DOHH2 (cell line): ENCODE results near the gene PADI1.

ENCODE experiments used
- H3F3A ChIP-seq: fragments of 200-600 bp; sonication (generic), shearing (Covaris generic); 2 replicates; pipeline ENCODE4 v1.6.0; 2016; ENCODE audit warnings: antibody characterized with exemption, mild to moderate bottlenecking; ENCODE audit not compliant: control insufficient read depth, insufficient read depth
- H3K27ac ChIP-seq: fragments of 200-600 bp; sonication (generic); 2 replicates; pipeline ENCODE4 v1.5.1; 2014; ENCODE audit warnings: low read depth, mild to moderate bottlenecking, low read length, moderate library complexity
- H3K27me3 ChIP-seq: fragments of 200-600 bp; sonication (generic); 2 replicates; pipeline ENCODE4 v1.6.1; 2014; ENCODE audit warnings: mild to moderate bottlenecking, low read length, mixed read lengths; ENCODE audit not compliant: control insufficient read depth
- H3K36me3 ChIP-seq: fragments of 200-600 bp; sonication (generic); 2 replicates; pipeline ENCODE4 v1.6.1; 2014; ENCODE audit warnings: mild to moderate bottlenecking, low read length, moderate library complexity, mixed read lengths; ENCODE audit not compliant: control insufficient read depth
- H3K4me1 ChIP-seq: fragments of 200-600 bp; sonication (generic); 2 replicates; pipeline ENCODE4 v1.6.1; 2014; ENCODE audit warnings: mild to moderate bottlenecking, low read length, mixed read lengths; ENCODE audit not compliant: control insufficient read depth
- H3K4me2 ChIP-seq: fragments of 200-600 bp; sonication (generic); 2 replicates; pipeline ENCODE4 v1.6.0; 2014; ENCODE audit warnings: mild to moderate bottlenecking, low read length, moderate library complexity
- H3K4me3 ChIP-seq: fragments of 200-600 bp; sonication (generic); 2 replicates; pipeline ENCODE4 v1.5.1; 2014; ENCODE audit warnings: mild to moderate bottlenecking, low read length, mixed read lengths
- H3K79me2 ChIP-seq: fragments of 200-600 bp; sonication (generic); 2 replicates; pipeline ENCODE4 v1.6.1; 2014; ENCODE audit warnings: mild to moderate bottlenecking, low read length, mixed read lengths; ENCODE audit not compliant: control insufficient read depth
- H3K9me2 ChIP-seq: fragments of 200-600 bp; sonication (generic); replicated peaks from 2 replicates; pipeline ENCODE4 v1.6.1; 2014; ENCODE audit warnings: mild to moderate bottlenecking, low read length, mixed read lengths; ENCODE audit not compliant: control insufficient read depth
- H3K9me3 ChIP-seq: fragments of 200-600 bp; sonication (generic); 2 replicates; pipeline ENCODE4 v1.6.1; 2014; ENCODE audit warnings: antibody characterized with exemption, low read length, mixed read lengths; ENCODE audit not compliant: control insufficient read depth, insufficient read depth
- H4K20me1 ChIP-seq: fragments of 200-600 bp; sonication (generic); 2 replicates; pipeline ENCODE4 v1.6.0; 2014; ENCODE audit warnings: low read depth, mild to moderate bottlenecking, antibody characterized with exemption, low read length, moderate library complexity; ENCODE audit not compliant: control insufficient read depth, insufficient read depth
- EZH2phosphoT487 ChIP-seq: fragments of 200-600 bp; sonication (generic); IDR thresholded peaks from 2 replicates; pipeline ENCODE4 v1.6.1; 2017; ENCODE audit warnings: borderline replicate concordance, mild to moderate bottlenecking, antibody characterized with exemption, low read length, moderate library complexity, mixed read lengths
- TF ChIP-seq, protein P1 (sequence below): fragments of 200-600 bp; sonication (generic); IDR thresholded peaks from one replicate; pipeline ENCODE4 v1.5.1; 2014; ENCODE audit warnings: antibody characterized with exemption, mild to moderate bottlenecking, low read depth, low read length; ENCODE audit not compliant: poor library complexity, severe bottlenecking

Gene PADI1

DNA sequence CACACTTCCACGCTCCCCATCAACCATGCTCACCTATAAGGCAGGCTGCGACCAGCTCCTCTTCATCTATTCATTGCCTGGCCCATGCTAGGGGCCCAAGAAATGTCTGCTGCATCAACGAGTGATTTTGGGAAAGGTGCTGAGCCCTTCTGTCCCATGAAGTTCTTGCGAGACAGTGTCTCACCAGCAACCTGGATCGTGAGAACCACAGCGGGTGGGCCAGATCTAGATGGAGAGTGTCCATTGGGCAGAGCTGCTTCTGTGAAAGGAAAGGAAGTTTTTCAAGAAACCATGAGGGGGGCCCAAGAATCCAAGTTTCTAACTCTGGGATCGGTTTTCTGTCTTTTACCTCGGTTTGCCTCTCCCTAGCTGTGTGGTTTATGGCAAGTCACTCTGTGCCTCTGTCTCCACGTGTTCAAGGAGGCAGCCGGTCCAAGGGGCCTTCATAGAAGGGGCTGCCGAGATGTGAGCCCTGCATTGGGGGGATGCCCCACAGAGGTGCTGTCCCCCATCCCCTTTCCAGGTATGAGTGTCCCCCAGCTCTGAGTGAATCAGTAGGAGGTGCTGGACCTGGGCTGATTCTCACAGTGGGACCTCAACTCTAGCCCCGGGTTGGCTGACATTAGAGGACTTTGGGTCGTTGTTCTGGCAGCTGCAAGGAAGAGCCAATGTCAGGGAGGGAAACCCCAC lies 8.3 kb upstream of the PADI1 start:
- Histone ChIP-seq H3F3A (no peaks in the 10 kb centered on the region), H3K27ac (no peak overlapping the region), H4K20me1 (no peaks in the 10 kb centered on the region), H3K27me3 (peaks cover 24% of the 10 kb centered on the region), H3K9me3 (no peaks in the 10 kb centered on the region), H3K36me3 (no peaks in the 10 kb centered on the region), H3K4me3 (no peak overlapping the region), H3K4me2 (no peak overlapping the region), H3K9me2 (no peaks in the 10 kb centered on the region), H3K79me2 (no peaks in the 10 kb centered on the region), H3K4me1 (peaks cover 5% of the 10 kb centered on the region)
- TF ChIP-seq, protein P1, sequence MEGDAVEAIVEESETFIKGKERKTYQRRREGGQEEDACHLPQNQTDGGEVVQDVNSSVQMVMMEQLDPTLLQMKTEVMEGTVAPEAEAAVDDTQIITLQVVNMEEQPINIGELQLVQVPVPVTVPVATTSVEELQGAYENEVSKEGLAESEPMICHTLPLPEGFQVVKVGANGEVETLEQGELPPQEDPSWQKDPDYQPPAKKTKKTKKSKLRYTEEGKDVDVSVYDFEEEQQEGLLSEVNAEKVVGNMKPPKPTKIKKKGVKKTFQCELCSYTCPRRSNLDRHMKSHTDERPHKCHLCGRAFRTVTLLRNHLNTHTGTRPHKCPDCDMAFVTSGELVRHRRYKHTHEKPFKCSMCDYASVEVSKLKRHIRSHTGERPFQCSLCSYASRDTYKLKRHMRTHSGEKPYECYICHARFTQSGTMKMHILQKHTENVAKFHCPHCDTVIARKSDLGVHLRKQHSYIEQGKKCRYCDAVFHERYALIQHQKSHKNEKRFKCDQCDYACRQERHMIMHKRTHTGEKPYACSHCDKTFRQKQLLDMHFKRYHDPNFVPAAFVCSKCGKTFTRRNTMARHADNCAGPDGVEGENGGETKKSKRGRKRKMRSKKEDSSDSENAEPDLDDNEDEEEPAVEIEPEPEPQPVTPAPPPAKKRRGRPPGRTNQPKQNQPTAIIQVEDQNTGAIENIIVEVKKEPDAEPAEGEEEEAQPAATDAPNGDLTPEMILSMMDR, result no peak
- no peak for TF ChIP-seq EZH2phosphoT487

DNA sequence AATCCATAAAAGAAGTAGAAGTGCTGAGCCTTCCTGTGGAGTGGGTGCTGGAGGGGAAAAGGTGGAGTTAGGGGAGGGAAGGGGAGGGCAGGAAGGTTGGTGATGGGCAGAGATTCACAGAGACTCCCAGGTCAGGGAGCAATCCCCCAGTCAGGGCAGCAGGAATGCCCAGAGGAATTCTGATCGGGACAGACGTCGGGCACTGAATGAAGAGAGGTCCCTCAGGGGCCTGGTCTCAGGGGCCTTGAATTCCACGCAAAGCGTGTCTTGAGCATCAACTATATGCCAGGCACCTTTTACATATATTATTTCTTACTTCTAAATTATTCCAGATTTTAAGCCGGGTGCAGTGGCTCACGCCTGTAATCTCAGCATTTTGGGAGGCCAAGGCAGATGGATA lies 7.2 kb upstream of the PADI1 start:
- no peak overlapping the region for H3K4me3 ChIP-seq
- H3K4me1 ChIP-seq, result no peaks in the 10 kb centered on the region
- H3K27ac ChIP-seq, result no peak overlapping the region
- no peaks in the 10 kb centered on the region for H4K20me1 ChIP-seq
- H3K36me3 ChIP-seq, result no peaks in the 10 kb centered on the region
- no peaks in the 10 kb centered on the region for H3K79me2 ChIP-seq
- H3K9me3 ChIP-seq, result no peaks in the 10 kb centered on the region
- H3K4me2 ChIP-seq, result no peak overlapping the region
- no peak for TF ChIP-seq EZH2phosphoT487
- TF ChIP-seq, protein P1, result no peak
- H3K27me3 ChIP-seq, result peaks cover 28% of the 10 kb centered on the region
- no peaks in the 10 kb centered on the region for H3K9me2 ChIP-seq
- no peaks in the 10 kb centered on the region for H3F3A ChIP-seq

DNA sequence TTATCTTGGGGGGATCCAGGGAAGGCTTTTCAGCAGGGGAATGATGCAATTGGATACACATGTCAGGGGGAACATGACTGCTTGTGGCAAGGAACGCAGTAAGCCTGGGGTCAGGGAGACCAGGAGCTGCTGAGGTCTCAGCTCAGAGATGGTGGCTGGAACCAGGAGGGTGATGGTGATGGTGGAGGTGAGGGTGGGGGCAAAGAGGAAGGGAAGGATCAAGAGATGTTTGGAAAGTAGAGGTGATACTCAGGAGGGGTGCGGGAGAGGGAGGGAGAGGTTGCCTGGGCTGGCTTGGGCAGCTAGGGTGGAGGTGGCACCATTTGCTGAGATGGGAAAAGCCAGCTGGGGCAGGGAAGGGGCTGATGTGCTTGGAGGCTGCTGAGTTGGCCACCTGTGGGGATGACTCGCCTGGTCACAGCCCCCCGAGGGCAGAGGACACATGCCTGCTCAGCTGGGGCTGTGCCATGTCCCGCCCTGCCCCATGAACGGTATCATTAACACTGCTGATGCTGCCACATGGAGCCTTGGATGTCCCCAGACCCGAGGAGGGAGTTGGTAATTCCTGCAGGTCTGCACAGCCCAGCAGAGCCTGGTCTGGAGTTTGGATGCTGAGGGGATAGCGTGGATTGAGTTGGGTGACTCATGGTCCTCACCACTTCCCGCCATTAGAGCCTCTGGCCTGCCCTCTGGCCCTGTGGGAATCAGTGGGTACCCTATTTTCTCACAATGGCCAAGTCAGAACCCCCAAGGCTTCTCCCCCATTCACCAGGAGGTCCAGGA lies 6.3 kb upstream of the PADI1 start:
- peaks cover 36% of the 10 kb centered on the region for H3K27me3 ChIP-seq
- TF ChIP-seq, protein P1, result no peak
- TF ChIP-seq EZH2phosphoT487, result no peak
- H3K79me2 ChIP-seq, result no peaks in the 10 kb centered on the region
- H3K27ac ChIP-seq, result no peak overlapping the region
- H3F3A ChIP-seq, result no peaks in the 10 kb centered on the region
- H3K9me2 ChIP-seq, result no peaks in the 10 kb centered on the region
- no peaks in the 10 kb centered on the region for H3K9me3 ChIP-seq
- no peaks in the 10 kb centered on the region for H4K20me1 ChIP-seq
- no peaks in the 10 kb centered on the region for H3K4me1 ChIP-seq
- H3K4me2 ChIP-seq, result no peak overlapping the region
- H3K36me3 ChIP-seq, result no peaks in the 10 kb centered on the region
- no peak overlapping the region for H3K4me3 ChIP-seq
